ENCODE results near the gene FUBP3. TPM values are rescaled to one million over a fixed set of nuclear protein-coding genes. Genes with fewer than 3 reads are reported as not detected.

The FUBP3 gene
- total and polyA plus RNA-seq, 8 donors: 5.8 to 59.3 (median 20.7) TPM

GRCh38 chr9:130660326-130660682, 80.9 kb downstream of the FUBP3 start:
- no peak for TF ChIP-seq EP300 (IDR thresholded peaks at IDR 0.05)
- TF ChIP-seq POLR2AphosphoS5 (IDR thresholded peaks at IDR 0.05): no peak
- TF ChIP-seq POLR2A (IDR thresholded peaks at IDR 0.05): no peak
- TF ChIP-seq CTCF (IDR thresholded peaks at IDR 0.05): no peak
- H3K9me3 ChIP-seq: peaks cover 0 to 12% (median 2%) of the 10 kb centered on the region in 4 donors
- 1 to 9% (median 4%) methylated on average over 22 to 33 of the region's 33 CpGs for WGBS, 5 donors
- no peak overlapping the region for H3K27ac ChIP-seq
- no peaks in the 10 kb centered on the region for H3K36me3 ChIP-seq
- peaks cover 46 to 62% (median 59%) of the 10 kb centered on the region in 4 donors for H3K4me1 ChIP-seq
- DNase-seq: no peak
- H3K4me3 ChIP-seq: peak overlapping the region; percentile 38 to 49 (median 45)
- intact Hi-C loops (cut with DNase I; ENCODE audit: low total_unique reads): no loop called here
- H3K27me3 ChIP-seq: peaks cover 62 to 100% (median 96%) of the 10 kb centered on the region in 3 donors

GRCh38 chr9:130660683-130661450, 81.5 kb downstream of the FUBP3 start:
- no peak for TF ChIP-seq CTCF (IDR thresholded peaks at IDR 0.05)
- TF ChIP-seq POLR2A (IDR thresholded peaks at IDR 0.05): no peak
- no peak for TF ChIP-seq EP300 (IDR thresholded peaks at IDR 0.05)
- TF ChIP-seq POLR2AphosphoS5 (IDR thresholded peaks at IDR 0.05): no peak
- Histone ChIP-seq H3K4me3 (peak overlapping the region; percentile 38 to 49 (median 45)), H3K9me3 (peaks cover 0 to 12% (median 2%) of the 10 kb centered on the region in 4 donors), H3K27ac (no peak overlapping the region), H3K27me3 (peaks cover 62 to 100% (median 100%) of the 10 kb centered on the region in 3 donors), H3K4me1 (peaks cover 51 to 67% (median 65%) of the 10 kb centered on the region in 4 donors), H3K36me3 (no peaks in the 10 kb centered on the region)
- no peak for DNase-seq
- intact Hi-C loops (cut with DNase I; ENCODE audit: low total_unique reads): no loop called here
- 1 to 5% (median 2%) methylated on average over 16 to 82 of the region's 82 CpGs for WGBS, 5 donors

- H3K4me1 ChIP-seq: peaks cover 54 to 74% (median 72%) of the 10 kb centered on the region in 4 donors
- intact Hi-C loops (cut with DNase I; ENCODE audit: low total_unique reads): no loop called here
- DNase-seq: no peak
- no peak overlapping the region for H3K27ac ChIP-seq
- H3K4me3 ChIP-seq: peak overlapping the region; percentile 38 to 49 (median 45)
- H3K36me3 ChIP-seq: no peaks in the 10 kb centered on the region
- no peak for TF ChIP-seq POLR2AphosphoS5 (IDR thresholded peaks at IDR 0.05)
- peaks cover 0 to 12% (median 2%) of the 10 kb centered on the region in 4 donors for H3K9me3 ChIP-seq
- 1 to 6% (median 4%) methylated on average over 23 to 47 of the region's 47 CpGs for WGBS, 5 donors
- H3K27me3 ChIP-seq: peaks cover 65 to 100% (median 100%) of the 10 kb centered on the region in 3 donors
These were observed 82.2 kb downstream of the FUBP3 start for GRCh38 chr9:130661451-130662098.

- TF ChIP-seq POLR2A (IDR thresholded peaks at IDR 0.05) (no peak), POLR2AphosphoS5 (IDR thresholded peaks at IDR 0.05) (no peak), EP300 (IDR thresholded peaks at IDR 0.05) (no peak)
- H3K4me1 ChIP-seq: peaks cover 54 to 77% (median 74%) of the 10 kb centered on the region in 4 donors
- WGBS, 5 donors: 4 to 8% (median 6%) methylated on average over 27 to 49 of the region's 49 CpGs
- no peak for DNase-seq
- intact Hi-C loops (cut with DNase I; ENCODE audit: low total_unique reads): no loop called here
- H3K4me3 ChIP-seq: peak overlapping the region in 1 of 4 donors; percentile 38
- H3K9me3 ChIP-seq: peaks cover 0 to 12% (median 2%) of the 10 kb centered on the region in 4 donors
- no peaks in the 10 kb centered on the region for H3K36me3 ChIP-seq
- no peak overlapping the region for H3K27ac ChIP-seq
- peaks cover 70 to 100% (median 100%) of the 10 kb centered on the region in 3 donors for H3K27me3 ChIP-seq
These were observed 83.0 kb downstream of the FUBP3 start for GRCh38 chr9:130662099-130662969.

- H3K4me1 ChIP-seq: peaks cover 54 to 77% (median 74%) of the 10 kb centered on the region in 4 donors
- no peak for DNase-seq
These were observed 83.5 kb downstream of the FUBP3 start for GRCh38 chr9:130662970-130663257.

More at GRCh38 chr9:130662970-130663257, 83.5 kb downstream of the FUBP3 start:
- H3K27me3 ChIP-seq: peaks cover 70 to 100% (median 100%) of the 10 kb centered on the region in 3 donors
- WGBS, 5 donors: 2 to 5% (median 4%) methylated on average over 15 of the region's 15 CpGs
- no peak overlapping the region for H3K27ac ChIP-seq
- peaks cover 0 to 12% (median 2%) of the 10 kb centered on the region in 4 donors for H3K9me3 ChIP-seq
- no peaks in the 10 kb centered on the region for H3K36me3 ChIP-seq
- intact Hi-C loops (cut with DNase I; ENCODE audit: low total_unique reads): no loop called here
- H3K4me3 ChIP-seq: peak overlapping the region in 3 of 4 donors; percentile 8 to 38 (median 19)
- TF ChIP-seq POLR2A (IDR thresholded peaks at IDR 0.05): no peak
- TF ChIP-seq EP300 (IDR thresholded peaks at IDR 0.05): no peak
- no peak for TF ChIP-seq POLR2AphosphoS5 (IDR thresholded peaks at IDR 0.05)
- TF ChIP-seq CTCF (IDR thresholded peaks at IDR 0.05): no peak

Measured in stomach (tissue), 9 donors.